GM06990 (cell line): Measurements from ENCODE around the gene PKP1.

Source experiments
- DNase-seq: peaks from one replicate; pipeline ENCODE4 v3.0.0-alpha.2; 2011; ENCODE audit not compliant: insufficient read length; ENCODE audit errors: extremely low read depth
- H3K27me3 ChIP-seq: replicated peaks from 2 replicates; pipeline ENCODE4 v1.6.0; 2011; ENCODE audit warnings: low read length; ENCODE audit not compliant: control insufficient read depth, insufficient read depth
- H3K36me3 ChIP-seq: 2 replicates; pipeline ENCODE4 v1.5.1; 2011; ENCODE audit warnings: low read length; ENCODE audit not compliant: control insufficient read depth, insufficient read depth
- H3K4me3 ChIP-seq: replicated peaks from 2 replicates; pipeline ENCODE4 v1.5.1; 2011; ENCODE audit warnings: low read depth, mild to moderate bottlenecking, control low read depth, low read length
- CTCF ChIP-seq: IDR thresholded peaks from 2 replicates; pipeline ENCODE4 v1.5.1; 2011; ENCODE audit warnings: low read length, control low read depth, mild to moderate bottlenecking, inconsistent platforms; ENCODE audit not compliant: insufficient read depth, poor library complexity, severe bottlenecking

PKP1 gene

DNA sequence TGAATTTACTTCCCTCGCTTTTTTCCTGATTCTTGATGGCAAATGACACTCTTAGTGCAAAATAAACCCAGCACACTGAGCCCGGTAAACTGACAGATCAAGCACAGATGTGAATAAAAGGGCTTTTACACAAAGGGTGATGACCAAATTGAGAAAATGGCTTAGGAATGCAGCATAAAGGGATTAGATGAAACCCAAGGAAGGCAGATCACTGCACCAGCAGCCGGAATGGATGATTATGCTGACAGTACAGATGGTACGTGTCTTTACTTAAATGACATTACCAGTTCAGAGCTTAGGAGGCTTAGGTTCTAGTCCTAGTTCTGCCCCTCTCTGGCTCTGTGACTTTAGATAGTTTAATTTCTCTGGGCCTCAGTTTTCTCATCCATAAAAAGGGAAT is 12.0 kb downstream of the PKP1 start:
- H3K27me3 ChIP-seq, result peaks cover 3% of the 10 kb centered on the region
- TF ChIP-seq CTCF, result no peak

DNA sequence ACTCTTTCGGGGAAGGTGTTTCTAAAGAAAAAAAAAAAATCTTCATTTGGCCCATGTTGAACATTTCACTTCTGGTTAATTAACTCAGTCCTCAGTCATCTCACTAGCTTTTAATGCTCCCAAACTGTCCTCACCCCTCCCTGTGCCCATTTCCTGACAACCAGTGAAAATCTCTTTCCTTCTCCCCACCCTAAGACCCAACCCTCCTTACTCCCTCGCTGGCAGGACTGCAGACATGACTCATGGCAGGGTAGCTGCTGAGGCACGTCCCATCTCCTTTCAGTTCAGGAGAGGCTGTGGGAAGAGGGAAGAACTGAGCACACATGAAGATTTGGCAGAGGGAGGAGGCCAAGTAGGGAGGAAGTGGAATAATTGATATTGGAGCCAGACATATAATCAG is 12.6 kb downstream of the PKP1 start:
- Histone ChIP-seq H3K27me3 (peaks cover 3% of the 10 kb centered on the region), H3K4me3 (no peak overlapping the region), H3K36me3 (no peaks in the 10 kb centered on the region)
- DNase-seq, result no peak
- TF ChIP-seq CTCF, result no peak

More for the DNA sequence above, 12.0 kb downstream of the PKP1 start:
- DNase-seq, result no peak
- Histone ChIP-seq H3K4me3 (no peak overlapping the region), H3K36me3 (no peaks in the 10 kb centered on the region)

DNA sequence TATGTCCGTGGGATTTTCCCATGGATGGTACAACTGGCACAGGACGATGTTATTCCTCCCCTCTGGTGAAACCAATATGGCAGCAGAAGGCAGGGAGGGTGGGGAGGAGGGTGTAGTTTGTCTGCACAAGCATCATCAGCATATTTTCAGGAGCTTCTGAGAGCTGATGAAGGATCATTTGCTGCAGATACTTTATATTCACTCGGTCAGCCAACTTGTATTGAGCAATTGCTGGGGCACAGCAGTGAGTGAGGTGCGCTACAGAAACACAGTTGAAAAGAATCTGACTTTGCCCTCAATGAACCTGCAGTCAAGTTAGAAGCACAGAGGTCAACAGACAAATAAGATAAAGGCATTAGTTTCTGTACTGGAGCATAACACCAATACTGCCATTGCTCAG is 13.0 kb downstream of the PKP1 start:
- no peak for DNase-seq
- no peak for TF ChIP-seq CTCF
- H3K4me3 ChIP-seq, result no peak overlapping the region
- H3K36me3 ChIP-seq, result no peaks in the 10 kb centered on the region
- H3K27me3 ChIP-seq, result peaks cover 3% of the 10 kb centered on the region

DNA sequence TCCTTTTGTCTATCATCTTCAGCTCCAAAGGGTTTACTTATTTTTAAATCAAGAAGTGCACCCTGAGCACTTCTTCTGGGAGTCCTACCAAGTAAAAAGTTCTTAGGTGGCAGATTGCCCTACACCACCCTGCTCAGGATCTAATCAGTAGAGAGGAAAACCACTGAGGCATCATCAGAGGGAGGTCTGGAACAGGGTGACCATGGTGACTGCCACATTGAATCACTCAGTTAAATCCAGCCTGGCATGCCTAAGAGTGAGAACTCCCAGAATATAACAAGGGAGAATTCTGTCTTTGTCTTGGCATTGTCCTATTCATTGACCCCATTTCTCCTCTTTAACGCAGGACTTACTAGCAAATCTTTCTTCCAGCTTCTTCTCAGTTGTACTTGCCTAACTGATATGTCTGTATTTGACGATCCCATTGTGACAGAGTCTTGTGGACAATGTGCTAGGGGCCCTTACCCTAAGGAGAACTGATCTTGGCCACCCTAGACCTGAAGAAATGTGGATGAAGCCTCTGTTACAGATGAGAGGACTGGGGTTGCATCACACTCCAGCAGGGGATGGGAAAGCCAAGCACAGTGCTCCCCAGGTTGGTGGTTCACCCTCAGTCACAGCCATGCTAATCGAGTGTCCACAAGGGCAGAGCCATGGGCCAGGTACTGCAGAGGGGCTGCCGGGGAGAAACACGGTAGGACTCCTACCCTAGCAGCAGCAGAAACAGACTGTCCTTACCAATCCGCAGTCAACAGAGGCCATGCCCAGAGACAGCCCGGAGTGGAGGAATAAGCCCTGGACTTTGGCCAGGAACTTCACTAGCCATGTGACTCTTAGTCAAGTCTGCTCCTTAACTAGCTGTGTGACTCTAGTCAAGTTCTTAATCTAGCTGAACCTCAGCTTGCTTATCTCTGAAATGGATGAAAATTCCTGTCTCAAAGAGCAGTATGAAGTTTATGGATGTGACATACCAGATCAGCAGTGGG is 15.4 kb downstream of the PKP1 start:
- TF ChIP-seq CTCF, result no peak
- no peak overlapping the region for H3K4me3 ChIP-seq
- DNase-seq, result no peak
- peaks cover under 1% of the 10 kb centered on the region; the same call in 1 of the 2 replicates for H3K27me3 ChIP-seq
- no peaks in the 10 kb centered on the region for H3K36me3 ChIP-seq

DNA sequence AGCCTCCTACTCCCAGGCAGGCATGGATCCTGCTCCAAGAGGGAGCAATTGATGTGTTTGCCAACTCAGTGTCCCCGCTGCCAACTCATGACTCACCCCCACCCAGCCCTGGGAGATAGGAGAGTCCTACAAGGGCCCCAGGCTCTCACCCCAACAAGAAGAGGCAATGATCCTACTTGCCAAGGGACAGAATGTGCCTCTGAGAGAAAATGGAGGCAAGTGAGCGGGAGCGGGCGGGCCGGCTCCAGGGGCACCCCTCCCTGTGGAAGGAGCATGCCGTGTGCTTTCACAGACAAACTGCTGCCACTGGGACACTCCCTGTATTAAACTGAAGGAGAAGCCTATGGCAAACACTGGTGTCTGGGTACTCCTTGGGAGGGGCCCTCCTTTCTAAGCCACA is 16.7 kb downstream of the PKP1 start:
- no peak for TF ChIP-seq CTCF
- no peak for DNase-seq
- H3K4me3 ChIP-seq, result no peak overlapping the region
- H3K27me3 ChIP-seq, result no peaks in the 10 kb centered on the region; the same call in 1 of the 2 replicates
- H3K36me3 ChIP-seq, result no peaks in the 10 kb centered on the region
